GM15510 (cell line): ENCODE results near the gene LAMC3.

ENCODE experiments used
- POLR2A ChIP-seq: IDR thresholded peaks from 3 replicates; pipeline ENCODE4 v1.6.1; 2011; ENCODE audit warnings: borderline replicate concordance; ENCODE audit not compliant: insufficient read length; ENCODE audit errors: extremely low read depth

LAMC3 gene

GRCh38 chr9:130993303-130994030, 15.5 kb upstream of the LAMC3 start:
- TF ChIP-seq POLR2A = no peak

- no peak for TF ChIP-seq POLR2A
These were observed 14.6 kb upstream of the LAMC3 start for GRCh38 chr9:130994135-130995085.

- no peak for TF ChIP-seq POLR2A
These were observed 13.6 kb upstream of the LAMC3 start for GRCh38 chr9:130995086-130996011.

- TF ChIP-seq POLR2A = no peak
These were observed 12.8 kb upstream of the LAMC3 start for GRCh38 chr9:130996205-130996604.

GRCh38 chr9:130996676-130997394, 12.1 kb upstream of the LAMC3 start:
- TF ChIP-seq POLR2A = no peak

GRCh38 chr9:130997395-130997684, 11.6 kb upstream of the LAMC3 start:
- no peak for TF ChIP-seq POLR2A

- no peak for TF ChIP-seq POLR2A
These were observed 10.9 kb upstream of the LAMC3 start for GRCh38 chr9:130997925-130998596.

GRCh38 chr9:130998597-130999244, 10.3 kb upstream of the LAMC3 start:
- no peak for TF ChIP-seq POLR2A

- TF ChIP-seq POLR2A = no peak
These were observed 9.7 kb upstream of the LAMC3 start for GRCh38 chr9:130999245-130999623.

- TF ChIP-seq POLR2A = no peak
These were observed 8.0 kb upstream of the LAMC3 start for GRCh38 chr9:131001021-131001420.

- TF ChIP-seq POLR2A = no peak
These were observed 7.0 kb upstream of the LAMC3 start for GRCh38 chr9:131001990-131002389.

GRCh38 chr9:131006601-131007000, 2.4 kb upstream of the LAMC3 start:
- TF ChIP-seq POLR2A = no peak

- no peak for TF ChIP-seq POLR2A
These were observed 888 bp upstream of the LAMC3 start for GRCh38 chr9:131008086-131008485.
